Small intestine (tissue), 7 donors: Measurements from ENCODE around the gene CCL13. TPM values are rescaled to one million over a fixed set of nuclear protein-coding genes. Genes with fewer than 3 reads are reported as not detected.

ENCODE experiments used
- DNase-seq, 2 donors: peaks; one replicate each; pipeline versions ENCODE4 v3.0.0 to v3.0.0-alpha.2; 2013
- FAIRE-seq: peaks from 2 replicates; lab custom pipeline; 2012; peaks lifted over from hg19 to GRCh38; lab: Jason Lieb, UNC
- H3K27ac ChIP-seq, 3 donors: one replicate each; pipeline ENCODE4 v1.5.1; 2013; ENCODE audit warnings: low read length in 2 of 3, mild to moderate bottlenecking in 2 of 3, control low read depth in 1 of 3, inconsistent platforms in 1 of 3, low read depth in 1 of 3, moderate library complexity in 1 of 3
- H3K27me3 ChIP-seq, 3 donors: one replicate each; pipeline ENCODE4 v1.6.1; 2013; ENCODE audit warnings: low read length in 3 of 3, inconsistent platforms in 1 of 3; ENCODE audit not compliant: control insufficient read depth in 3 of 3, insufficient read depth in 3 of 3
- H3K36me3 ChIP-seq, 3 donors: one replicate each; pipeline ENCODE4 v1.6.1; 2013; ENCODE audit warnings: low read length in 3 of 3, inconsistent platforms in 1 of 3, low read depth in 1 of 3, mild to moderate bottlenecking in 1 of 3, moderate library complexity in 1 of 3; ENCODE audit not compliant: control insufficient read depth in 3 of 3, insufficient read depth in 2 of 3
- H3K4me1 ChIP-seq, 3 donors: one replicate each; pipeline ENCODE4 v1.6.1; 2013; ENCODE audit warnings: low read length in 2 of 3, inconsistent platforms in 1 of 3, low read depth in 1 of 3, mild to moderate bottlenecking in 1 of 3, moderate library complexity in 1 of 3; ENCODE audit not compliant: control insufficient read depth in 3 of 3, insufficient read depth in 2 of 3
- H3K4me3 ChIP-seq, 3 donors: one replicate each; pipeline ENCODE4 v1.5.1; 2013; ENCODE audit warnings: low read length in 3 of 3, control low read depth in 1 of 3, inconsistent platforms in 1 of 3, low read depth in 1 of 3, mild to moderate bottlenecking in 1 of 3, moderate library complexity in 1 of 3
- H3K9me3 ChIP-seq, 2 donors: one replicate each; pipeline ENCODE4 v1.6.1; 2013; ENCODE audit warnings: low read depth in 1 of 2, low read length in 1 of 2; ENCODE audit not compliant: control insufficient read depth in 2 of 2, insufficient read depth in 1 of 2
- WGBS, 3 donors: extraction: QIAGEN DNeasy Blood & Tissue Kit; methylation state at CpG; one replicate each; pipeline ENCODE4 v1.1.7; 2013; 5-methylcytosine and 5-hydroxymethylcytosine counted together
- polyA plus RNA-seq, 4 donors: library from polyadenylated mRNA; stranded (reverse) in 3 of 4; unstranded in 1 of 4; fragments of 200-250 nt in 3 of 4; fragments of 120-200 nt in 1 of 4; gene quantifications; one replicate each; pipeline versions ENCODE4 v1.2.1 to v1.2.3, GENCODE V29; 2013
- donor health status: healthy with polysubstance abuse.
- donor health status: control.
- donor health status: control.
- donor health status: Bipolar disorder and iron deficiency.
- donor health status: healthy.

The CCL13 gene
- polyA plus RNA-seq, 4 donors = 0.07 to 7.6 (median 1.6) TPM; not detected in 1

DNA sequence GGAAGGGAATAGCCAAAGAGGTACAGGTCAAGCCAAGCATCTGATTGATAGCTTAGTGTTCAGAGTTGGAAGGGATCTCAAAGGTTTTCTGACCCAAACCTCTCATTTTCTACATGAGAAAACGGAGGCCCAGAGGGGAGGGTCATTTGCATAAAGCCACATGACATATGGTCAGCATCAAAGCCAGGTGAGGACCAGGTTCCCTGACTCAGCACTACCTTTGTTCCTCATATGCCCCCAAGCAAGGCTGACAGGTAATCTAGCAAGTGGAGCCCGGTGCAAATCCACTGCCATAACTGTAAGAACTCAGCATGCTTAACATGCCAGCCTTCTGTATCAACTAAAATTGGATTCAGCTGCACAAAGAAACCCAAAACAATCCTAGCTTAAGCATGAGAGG lies 35.0 kb downstream of the CCL13 start:
- H3K4me3 ChIP-seq = no peak overlapping the region
- no peaks in the 10 kb centered on the region for H3K9me3 ChIP-seq
- H3K27me3 ChIP-seq = peaks cover 0 to 2% (median 0%) of the 10 kb centered on the region in 3 donors
- WGBS, 3 donors = 49 to 67% (median 57%) methylated on average over 2 of the region's 2 CpGs
- H3K36me3 ChIP-seq = no peaks in the 10 kb centered on the region
- DNase-seq (no peak), FAIRE-seq (no peak)
- H3K4me1 ChIP-seq = no peaks in the 10 kb centered on the region
- H3K27ac ChIP-seq = no peak overlapping the region

DNA sequence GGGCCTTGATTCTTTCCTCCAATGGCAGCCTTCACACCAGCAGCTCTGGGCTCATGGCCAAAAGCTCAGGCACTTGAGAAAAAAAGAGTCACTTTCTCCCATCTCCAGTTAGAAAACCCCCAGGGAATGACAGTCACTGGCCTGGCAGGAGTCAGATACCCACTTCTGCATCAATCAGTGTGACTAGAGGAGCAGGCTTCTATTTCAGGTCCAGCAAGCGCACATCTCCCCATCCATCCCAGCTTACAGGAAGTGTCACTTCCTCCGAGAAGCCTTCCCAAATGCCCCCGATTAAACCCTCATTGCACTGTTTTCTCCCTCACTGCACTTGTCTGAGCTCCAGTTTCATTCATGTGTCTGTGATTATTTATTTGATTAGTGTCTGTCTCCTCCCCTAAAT lies 37.1 kb downstream of the CCL13 start:
- Histone ChIP-seq H3K4me3 (no peak overlapping the region), H3K4me1 (no peaks in the 10 kb centered on the region), H3K27ac (no peak overlapping the region), H3K36me3 (no peaks in the 10 kb centered on the region), H3K9me3 (no peaks in the 10 kb centered on the region), H3K27me3 (peaks cover 0 to 2% (median 0%) of the 10 kb centered on the region in 3 donors)
- DNase-seq = no peak
- 72 to 85% (median 83%) methylated on average over 3 of the region's 3 CpGs for WGBS, 3 donors
- no peak for FAIRE-seq

DNA sequence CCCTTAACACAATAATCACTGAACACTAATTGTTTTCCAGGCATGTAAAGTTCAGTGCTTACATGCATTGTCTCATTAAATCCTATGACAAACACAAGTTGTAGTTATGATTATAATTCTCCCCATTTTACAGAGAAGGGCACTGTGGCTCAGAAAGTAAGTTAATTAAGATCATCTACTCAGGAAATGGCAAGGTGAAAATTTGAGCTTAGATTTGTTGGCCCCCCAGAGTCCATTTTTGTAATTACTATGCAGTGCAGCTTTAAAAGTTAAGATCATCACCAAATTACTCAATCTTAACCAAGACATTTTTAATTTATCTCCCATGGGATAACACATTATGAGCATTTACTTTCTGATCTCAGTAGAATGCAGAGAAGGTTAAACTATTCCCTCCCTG lies 41.0 kb downstream of the CCL13 start:
- H3K27me3 ChIP-seq = peaks cover 0 to 2% (median 1%) of the 10 kb centered on the region in 3 donors
- DNase-seq = no peak
- H3K36me3 ChIP-seq = no peaks in the 10 kb centered on the region
- no peak overlapping the region for H3K4me3 ChIP-seq
- FAIRE-seq = no peak
- H3K4me1 ChIP-seq = no peaks in the 10 kb centered on the region
- H3K9me3 ChIP-seq = no peaks in the 10 kb centered on the region
- H3K27ac ChIP-seq = no peak overlapping the region

DNA sequence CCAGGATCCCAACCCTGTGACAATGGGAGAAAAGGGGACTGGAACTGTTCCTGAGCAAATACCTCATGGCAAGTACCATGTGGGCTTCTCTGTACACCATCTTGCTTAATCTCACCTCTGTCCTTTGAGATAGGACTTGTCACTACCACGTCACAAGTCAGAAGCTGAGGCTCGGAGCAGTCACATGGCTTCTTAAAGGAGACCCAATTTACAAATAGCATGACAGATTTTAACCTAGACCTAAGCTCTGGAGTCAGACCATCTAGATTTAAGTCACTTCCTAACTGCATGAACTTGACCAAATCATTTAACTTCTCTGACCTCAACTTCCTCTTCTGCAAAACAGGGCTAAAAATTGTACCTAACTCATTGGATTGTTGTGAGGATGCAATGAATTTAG lies 42.7 kb downstream of the CCL13 start:
- no peak overlapping the region for H3K4me3 ChIP-seq
- DNase-seq (no peak), FAIRE-seq (no peak)
- 19 to 42% (median 27%) methylated on average over 2 of the region's 2 CpGs for WGBS, 3 donors
- no peaks in the 10 kb centered on the region for H3K4me1 ChIP-seq
- H3K27ac ChIP-seq = no peak overlapping the region
- H3K9me3 ChIP-seq = no peaks in the 10 kb centered on the region
- H3K36me3 ChIP-seq = no peaks in the 10 kb centered on the region
- peaks cover 0 to 2% (median 1%) of the 10 kb centered on the region in 3 donors for H3K27me3 ChIP-seq

DNA sequence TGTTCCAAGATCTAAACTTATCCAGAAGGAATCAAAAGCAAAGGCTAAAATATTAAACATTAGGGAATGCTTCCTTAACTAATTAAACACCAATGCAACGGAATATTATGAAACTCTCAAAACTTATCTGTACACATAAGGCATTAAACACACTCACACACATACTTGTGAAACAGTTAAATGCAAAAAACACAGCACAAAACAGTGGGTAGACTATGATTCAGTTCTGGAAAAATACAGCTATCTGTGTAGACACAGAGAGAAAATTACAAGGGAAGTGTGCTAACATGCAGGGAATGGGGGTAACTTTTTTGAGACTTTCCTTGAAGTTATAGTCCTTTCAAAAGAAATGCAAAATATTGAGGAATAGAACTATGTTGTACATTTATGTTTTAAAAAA lies 43.4 kb downstream of the CCL13 start:
- no peaks in the 10 kb centered on the region for H3K9me3 ChIP-seq
- H3K36me3 ChIP-seq = no peaks in the 10 kb centered on the region
- H3K27me3 ChIP-seq = peaks cover 0 to 2% (median 1%) of the 10 kb centered on the region in 3 donors
- WGBS, 3 donors = 41 to 63% (median 54%) methylated on average over 1 of the region's 1 CpG
- DNase-seq = no peak
- FAIRE-seq = no peak
- no peak overlapping the region for H3K4me3 ChIP-seq
- no peaks in the 10 kb centered on the region for H3K4me1 ChIP-seq
- no peak overlapping the region for H3K27ac ChIP-seq

DNA sequence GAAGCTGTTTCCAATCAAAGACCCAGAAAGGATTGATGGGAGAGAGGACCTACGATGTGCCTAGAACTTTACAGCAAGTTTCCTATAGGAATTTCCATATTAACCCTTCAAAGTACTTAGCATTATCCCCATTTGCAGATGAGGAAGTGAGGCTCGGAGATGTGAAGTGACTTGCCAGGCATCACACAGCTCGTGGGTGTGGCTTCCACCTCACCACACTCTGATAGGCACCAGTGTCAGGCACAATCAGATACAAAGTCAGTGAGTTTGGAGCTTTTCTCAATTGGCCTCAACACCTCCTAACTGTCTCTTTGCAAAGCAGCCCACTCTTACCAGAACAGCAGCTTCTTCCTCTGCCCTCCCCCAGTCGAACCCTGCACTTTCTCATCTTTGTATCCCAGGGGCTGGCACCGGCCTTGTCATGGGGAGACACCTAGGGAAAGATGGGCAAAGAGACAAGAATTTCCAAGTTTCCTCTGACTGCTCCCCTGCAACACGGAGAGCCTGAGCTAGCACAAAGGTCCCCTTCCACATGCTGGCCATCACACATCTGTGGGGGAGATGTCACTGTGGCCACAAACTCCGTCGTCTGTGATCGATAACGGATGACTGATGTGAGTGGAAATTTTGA lies 44.1 kb downstream of the CCL13 start:
- Histone ChIP-seq H3K4me3 (no peak overlapping the region), H3K4me1 (no peaks in the 10 kb centered on the region), H3K9me3 (no peaks in the 10 kb centered on the region), H3K27me3 (peaks cover 0 to 2% (median 1%) of the 10 kb centered on the region in 3 donors), H3K27ac (no peak overlapping the region), H3K36me3 (no peaks in the 10 kb centered on the region)
- DNase-seq (no peak), FAIRE-seq (no peak)
- WGBS, 3 donors = 63 to 72% (median 67%) methylated on average over 10 of the region's 10 CpGs

DNA sequence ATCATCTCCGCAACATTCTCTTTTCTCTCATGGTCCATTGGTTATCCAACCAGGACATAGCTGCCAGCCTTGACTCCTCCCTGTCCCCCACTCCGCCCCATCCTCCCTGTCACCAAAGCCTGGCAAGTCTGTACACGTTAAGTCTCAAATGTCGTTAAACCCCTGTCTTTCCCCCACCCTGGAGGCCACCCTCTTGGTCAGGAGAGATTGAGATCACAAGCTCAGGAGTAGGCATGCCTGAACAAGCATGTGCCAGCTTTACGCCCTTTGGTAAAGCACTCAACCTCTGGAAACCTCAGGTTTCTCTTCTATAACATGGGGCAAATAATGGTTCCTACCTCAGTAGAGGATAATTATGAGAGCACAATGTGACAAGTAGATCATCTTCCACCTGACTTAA lies 44.9 kb downstream of the CCL13 start:
- no peak for FAIRE-seq

DNA sequence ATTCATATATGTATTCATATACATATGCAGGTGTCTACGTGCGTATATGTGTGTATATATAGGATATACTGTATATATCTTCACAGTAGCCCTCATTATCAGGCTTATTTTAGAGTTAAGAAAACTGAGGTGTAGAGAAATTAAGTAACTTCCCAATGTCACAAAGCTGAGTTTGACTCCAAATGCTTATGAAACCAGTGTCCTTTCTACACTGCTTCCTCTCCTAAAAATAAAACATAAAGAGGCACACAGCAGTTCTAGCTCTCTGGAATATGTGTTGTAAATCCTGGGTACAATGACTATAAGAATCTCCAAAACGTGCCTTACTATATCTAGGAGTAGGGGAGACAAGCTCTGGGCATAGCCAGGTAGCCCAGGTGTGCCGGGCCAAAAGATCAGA lies 46.7 kb downstream of the CCL13 start:
- no peaks in the 10 kb centered on the region for H3K4me1 ChIP-seq
- FAIRE-seq (no peak), DNase-seq (no peak)
- WGBS, 3 donors = 58 to 60% (median 60%) methylated on average over 4 of the region's 4 CpGs
- no peak overlapping the region for H3K4me3 ChIP-seq
- H3K27ac ChIP-seq = no peak overlapping the region
- H3K36me3 ChIP-seq = no peaks in the 10 kb centered on the region
- H3K9me3 ChIP-seq = no peaks in the 10 kb centered on the region
- peaks cover 0 to 1% (median 0%) of the 10 kb centered on the region in 3 donors for H3K27me3 ChIP-seq

More for the DNA sequence above, 44.9 kb downstream of the CCL13 start:
- WGBS, 3 donors = 81 to 85% (median 85%) methylated on average over 5 of the region's 5 CpGs
- peaks cover 0 to 1% (median under 1%) of the 10 kb centered on the region in 3 donors for H3K27me3 ChIP-seq
- H3K9me3 ChIP-seq = no peaks in the 10 kb centered on the region
- no peaks in the 10 kb centered on the region for H3K36me3 ChIP-seq
- H3K4me1 ChIP-seq = no peaks in the 10 kb centered on the region
- no peak for DNase-seq
- H3K27ac ChIP-seq = no peak overlapping the region
- no peak overlapping the region for H3K4me3 ChIP-seq

DNA sequence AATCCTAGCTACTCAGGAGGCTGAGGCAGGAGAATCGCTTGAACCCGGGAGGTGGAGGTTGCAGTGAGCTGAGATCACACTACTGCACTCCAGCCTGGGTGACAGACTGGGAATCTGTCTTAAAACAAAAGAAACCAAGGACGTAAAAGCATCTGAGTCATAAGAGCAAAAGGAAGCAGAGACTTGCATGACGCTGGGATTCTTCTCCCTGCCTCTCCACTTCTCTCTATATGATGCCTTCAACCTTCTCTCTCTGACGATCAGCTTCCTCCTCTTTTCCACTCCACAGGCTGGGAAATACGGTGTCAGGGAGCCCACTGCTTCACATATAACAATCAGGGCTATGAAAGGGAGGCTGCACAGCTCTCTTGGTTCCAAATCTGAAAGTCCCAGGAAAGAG lies 49.9 kb downstream of the CCL13 start:
- FAIRE-seq (no peak), DNase-seq (no peak)
- H3K36me3 ChIP-seq = no peaks in the 10 kb centered on the region
- H3K27ac ChIP-seq = no peak overlapping the region
- peaks cover 0 to 5% (median 5%) of the 10 kb centered on the region in 3 donors for H3K27me3 ChIP-seq
- WGBS, 3 donors = 73 to 80% (median 77%) methylated on average over 6 of the region's 6 CpGs
- H3K4me1 ChIP-seq = no peaks in the 10 kb centered on the region
- no peak overlapping the region for H3K4me3 ChIP-seq
- no peaks in the 10 kb centered on the region for H3K9me3 ChIP-seq
